ENCODE measurements around the gene PSMB10.
"Not testable (repeated sequence)": the region's sequence is repeated elsewhere in the genome, so short reads cannot be mapped to it uniquely, and the experiment has no call there.

The PSMB10 gene

GRCh38 chr16:67941469-67942199 is 5.0 kb upstream of the PSMB10 start:
- no peak for DNase-seq

GRCh38 chr16:67940446-67941089 is 3.9 kb upstream of the PSMB10 start:
- DNase-seq: no peak

GRCh38 chr16:67939507-67940445 is 3.1 kb upstream of the PSMB10 start:
- peak; percentile 27 to 43 for DNase-seq

GRCh38 chr16:67937713-67938112 is 1.1 kb upstream of the PSMB10 start:
- not testable (repeated sequence) for DNase-seq

GRCh38 chr16:67936880-67937605 is 393 bp upstream of the PSMB10 start:
- peak; percentile 83 to 85 for DNase-seq

- DNase-seq: peak; percentile 96 to 97
Measured at GRCh38 chr16:67935402-67936123, 1.1 kb downstream of the PSMB10 start.

- no peak for DNase-seq
Measured at GRCh38 chr16:67935101-67935401, 1.6 kb downstream of the PSMB10 start.

- DNase-seq: no peak
Measured at GRCh38 chr16:67934306-67935100, 2.1 kb downstream of the PSMB10 start.

- DNase-seq: no peak
Measured at GRCh38 chr16:67933805-67934204, 2.8 kb downstream of the PSMB10 start.

- no peak for DNase-seq
Measured at GRCh38 chr16:67932462-67932840, 4.2 kb downstream of the PSMB10 start.

- no peak for DNase-seq
Measured at GRCh38 chr16:67931712-67932461, 4.8 kb downstream of the PSMB10 start, which contains the start of gene CTRL. Gene CTRL, minus strand, starts transcription at chr16:67931862. Its CDS starts 10 bp downstream, at chr16:67931852.

GRCh38 chr16:67930678-67931211 is 5.9 kb downstream of the PSMB10 start:
- no peak for DNase-seq

GRCh38 chr16:67930191-67930590 is 6.5 kb downstream of the PSMB10 start:
- no peak for DNase-seq

GRCh38 chr16:67928561-67929364 is 7.9 kb downstream of the PSMB10 start:
- DNase-seq: peak; percentile 74 to 79

- DNase-seq: no peak
Measured at GRCh38 chr16:67928147-67928546, 8.5 kb downstream of the PSMB10 start.

- DNase-seq: no peak
Measured at GRCh38 chr16:67927131-67927941, 9.3 kb downstream of the PSMB10 start.

- DNase-seq: no peak
Measured at GRCh38 chr16:67926181-67926750, 10.4 kb downstream of the PSMB10 start.

Measured in CD4-positive, alpha-beta T cell treated with Interleukin-4 for 1 hour (primary cell).